ENCODE measurements around the gene HK1. TPM values are rescaled to one million over a fixed set of nuclear protein-coding genes. Genes with fewer than 3 reads are reported as not detected.

Gene HK1
- total and polyA plus RNA-seq, 10 donors: 19.0 to 108 (median 63.4) TPM

DNA sequence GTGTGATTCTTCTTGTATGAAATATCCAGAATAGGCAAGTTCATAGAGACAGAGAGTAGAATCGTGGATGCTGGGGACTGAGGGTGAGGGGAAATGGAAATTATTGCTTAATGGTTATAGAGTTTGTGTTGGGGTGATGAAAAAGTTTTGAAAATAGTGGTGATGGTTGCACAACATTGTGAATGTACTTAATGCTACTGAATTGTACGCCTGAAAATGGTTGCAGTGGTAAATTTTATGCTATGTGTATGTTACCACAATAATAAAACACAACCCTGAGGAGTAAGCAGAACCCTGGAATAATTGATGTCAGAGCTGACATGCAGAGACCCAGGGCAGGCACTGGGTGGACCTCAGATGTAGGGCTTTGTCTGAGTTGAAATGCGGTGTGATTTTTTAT, 80.9 kb downstream of the HK1 start:
- H3K4me1 ChIP-seq: peaks cover 0 to 53% (median 20%) of the 10 kb centered on the region in 6 donors

DNA sequence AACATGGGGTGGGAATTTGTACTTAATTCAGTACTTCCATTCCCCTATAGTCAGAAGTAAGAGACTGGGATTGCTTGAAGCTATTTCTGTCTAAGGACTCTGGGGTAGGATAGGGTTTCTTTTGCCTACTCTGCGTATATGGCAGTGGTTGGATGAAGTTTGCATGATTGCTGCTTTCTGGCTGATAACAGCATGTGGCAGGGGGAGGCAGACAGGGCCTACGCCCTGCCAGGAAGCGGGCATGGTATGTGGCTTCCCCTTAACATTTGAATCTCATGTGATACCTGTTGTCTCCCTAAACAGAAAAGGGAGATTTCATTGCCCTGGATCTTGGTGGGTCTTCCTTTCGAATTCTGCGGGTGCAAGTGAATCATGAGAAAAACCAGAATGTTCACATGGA, 81.3 kb downstream of the HK1 start:
- peaks cover 0 to 53% (median 20%) of the 10 kb centered on the region in 6 donors for H3K4me1 ChIP-seq
- peaks cover 0 to 52% (median 27%) of the 10 kb centered on the region in 6 donors for H3K36me3 ChIP-seq
- 53 to 71% (median 64%) methylated on average over 5 of the region's 5 CpGs for WGBS, 5 donors
- TF ChIP-seq POLR2A (IDR thresholded peaks at IDR 0.05) (no peak), POLR2AphosphoS5 (IDR thresholded peaks at IDR 0.05) (no peak)
- TF ChIP-seq, protein P1, sequence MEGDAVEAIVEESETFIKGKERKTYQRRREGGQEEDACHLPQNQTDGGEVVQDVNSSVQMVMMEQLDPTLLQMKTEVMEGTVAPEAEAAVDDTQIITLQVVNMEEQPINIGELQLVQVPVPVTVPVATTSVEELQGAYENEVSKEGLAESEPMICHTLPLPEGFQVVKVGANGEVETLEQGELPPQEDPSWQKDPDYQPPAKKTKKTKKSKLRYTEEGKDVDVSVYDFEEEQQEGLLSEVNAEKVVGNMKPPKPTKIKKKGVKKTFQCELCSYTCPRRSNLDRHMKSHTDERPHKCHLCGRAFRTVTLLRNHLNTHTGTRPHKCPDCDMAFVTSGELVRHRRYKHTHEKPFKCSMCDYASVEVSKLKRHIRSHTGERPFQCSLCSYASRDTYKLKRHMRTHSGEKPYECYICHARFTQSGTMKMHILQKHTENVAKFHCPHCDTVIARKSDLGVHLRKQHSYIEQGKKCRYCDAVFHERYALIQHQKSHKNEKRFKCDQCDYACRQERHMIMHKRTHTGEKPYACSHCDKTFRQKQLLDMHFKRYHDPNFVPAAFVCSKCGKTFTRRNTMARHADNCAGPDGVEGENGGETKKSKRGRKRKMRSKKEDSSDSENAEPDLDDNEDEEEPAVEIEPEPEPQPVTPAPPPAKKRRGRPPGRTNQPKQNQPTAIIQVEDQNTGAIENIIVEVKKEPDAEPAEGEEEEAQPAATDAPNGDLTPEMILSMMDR (IDR thresholded peaks at IDR 0.05 in 8 of 11, conservative IDR thresholded peaks at IDR 0.05 in 3 of 11): no peak
- DNase-seq: no peak
- no peaks in the 10 kb centered on the region for H3K9me3 ChIP-seq
- H3K4me3 ChIP-seq: peak overlapping the region in 1 of 8 donors; percentile 3
- intact Hi-C loops (cut with DNase I; ENCODE audit: low total_unique reads): no loop called here
- H3K27ac ChIP-seq: peak overlapping the region in 7 of 8 donors; percentile 10 to 75 (median 55)
- no peaks in the 10 kb centered on the region for H3K27me3 ChIP-seq (replicated peaks in 1 of 7)

More for the DNA sequence above, 80.9 kb downstream of the HK1 start:
- intact Hi-C loops (cut with DNase I; ENCODE audit: low total_unique reads): no loop called here
- WGBS, 5 donors: 39 to 80% (median 59%) methylated on average over 3 of the region's 3 CpGs
- Histone ChIP-seq H3K36me3 (peaks cover 0 to 49% (median 24%) of the 10 kb centered on the region in 6 donors), H3K27ac (peak overlapping the region in 7 of 8 donors; percentile 10 to 75 (median 55)), H3K9me3 (no peaks in the 10 kb centered on the region), H3K4me3 (peak overlapping the region in 1 of 8 donors; percentile 3), H3K27me3 (replicated peaks in 1 of 7) (no peaks in the 10 kb centered on the region)
- TF ChIP-seq POLR2A (IDR thresholded peaks at IDR 0.05) (no peak), POLR2AphosphoS5 (IDR thresholded peaks at IDR 0.05) (peak in 1 of 3 donors; percentile 4)
- TF ChIP-seq, protein P1 (IDR thresholded peaks at IDR 0.05 in 8 of 11, conservative IDR thresholded peaks at IDR 0.05 in 3 of 11): no peak
- no peak for DNase-seq

DNA sequence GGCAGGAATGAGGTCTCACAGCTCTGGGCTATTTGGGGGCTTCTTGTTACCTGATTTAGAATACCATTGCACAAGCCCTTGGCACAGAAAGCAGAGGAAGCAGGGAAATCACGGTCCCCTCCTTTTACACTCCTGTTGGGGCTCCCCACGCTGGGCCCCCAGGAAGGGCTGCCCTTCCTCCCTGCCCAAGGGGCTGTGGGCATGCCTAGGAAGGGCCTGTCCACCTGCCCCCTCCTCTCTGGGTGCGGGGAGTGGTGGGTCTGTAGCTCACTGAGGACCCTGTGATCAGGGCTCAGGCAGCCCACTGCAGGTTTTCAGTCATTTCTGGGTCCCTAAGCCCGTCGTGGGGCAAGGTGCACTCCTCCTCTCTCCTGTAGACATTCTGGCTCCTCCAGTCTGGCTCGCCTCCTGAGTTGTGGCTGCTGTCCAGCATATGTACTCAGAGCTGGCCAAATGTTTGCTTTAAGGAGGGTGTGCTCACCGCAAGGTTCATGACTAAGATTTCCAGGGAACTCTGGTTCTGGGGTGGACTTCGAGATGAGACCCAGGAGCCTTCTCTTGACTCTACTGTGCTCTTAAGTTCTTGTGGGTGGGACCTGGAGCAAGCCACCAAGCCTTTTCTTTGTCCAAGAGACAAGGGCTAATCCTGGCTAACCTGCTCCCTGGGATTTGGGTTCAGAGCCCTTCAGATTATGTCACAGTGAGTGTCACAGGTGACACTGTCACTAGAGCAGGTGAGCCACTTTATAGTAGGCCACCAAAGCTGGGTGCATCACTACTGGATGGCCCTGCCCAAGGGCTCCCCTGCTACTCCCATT, 82.4 kb downstream of the HK1 start:
- DNase-seq: no peak
- no peak overlapping the region for H3K4me3 ChIP-seq
- H3K36me3 ChIP-seq: peaks cover 0 to 63% (median 38%) of the 10 kb centered on the region in 6 donors
- 72 to 84% (median 81%) methylated on average over 7 to 8 of the region's 8 CpGs for WGBS, 5 donors
- no peaks in the 10 kb centered on the region for H3K9me3 ChIP-seq
- intact Hi-C loops (cut with DNase I; ENCODE audit: low total_unique reads): no loop called here
- no peak for TF ChIP-seq POLR2A (IDR thresholded peaks at IDR 0.05)
- TF ChIP-seq, protein P1 (IDR thresholded peaks at IDR 0.05 in 8 of 11, conservative IDR thresholded peaks at IDR 0.05 in 3 of 11): no peak
- TF ChIP-seq POLR2AphosphoS5 (IDR thresholded peaks at IDR 0.05): no peak
- H3K27ac ChIP-seq: peak overlapping the region in 2 of 8 donors; percentile 72 to 75
- H3K27me3 ChIP-seq (replicated peaks in 1 of 7): no peaks in the 10 kb centered on the region
- H3K4me1 ChIP-seq: peaks cover 0 to 53% (median 20%) of the 10 kb centered on the region in 6 donors

DNA sequence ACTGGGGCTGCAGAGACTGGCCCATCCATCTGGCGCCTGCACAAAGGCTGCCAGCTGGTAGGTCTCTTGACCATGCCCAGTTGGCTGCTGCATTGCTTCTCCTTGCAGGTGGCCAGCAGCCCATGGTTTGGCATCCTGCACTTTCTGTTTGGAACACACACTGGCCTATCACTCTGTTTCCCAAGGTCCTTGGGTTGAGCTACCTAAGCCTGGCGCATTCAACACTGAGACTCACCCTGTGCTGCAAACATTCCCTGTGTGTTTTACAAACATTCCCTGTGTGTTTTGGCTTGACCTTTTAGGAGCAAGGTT, 83.0 kb downstream of the HK1 start:
- H3K36me3 ChIP-seq: peaks cover 3 to 69% (median 44%) of the 10 kb centered on the region in 6 donors
- peaks cover 0 to 53% (median 20%) of the 10 kb centered on the region in 6 donors for H3K4me1 ChIP-seq
- no peak for DNase-seq
- H3K4me3 ChIP-seq: no peak overlapping the region
- no peaks in the 10 kb centered on the region for H3K27me3 ChIP-seq (replicated peaks in 1 of 7)
- intact Hi-C loops (cut with DNase I; ENCODE audit: low total_unique reads): no loop called here
- no peak overlapping the region for H3K27ac ChIP-seq
- TF ChIP-seq POLR2AphosphoS5 (IDR thresholded peaks at IDR 0.05) (no peak), POLR2A (IDR thresholded peaks at IDR 0.05) (no peak)
- TF ChIP-seq, protein P1 (IDR thresholded peaks at IDR 0.05 in 8 of 11, conservative IDR thresholded peaks at IDR 0.05 in 3 of 11): no peak
- WGBS, 5 donors: 95 to 100% (median 100%) methylated on average over 2 of the region's 2 CpGs
- H3K9me3 ChIP-seq: no peaks in the 10 kb centered on the region
